PC-9 (cell line): Measurements from ENCODE around the gene ISG15. TPM values are rescaled to one million over a fixed set of nuclear protein-coding genes. Genes with fewer than 3 reads are reported as not detected.

Experiments
- BruUV-seq: library from RNA; stranded (reverse); fragments of 400-500 nt; replicated peaks from 2 replicates; lab custom pipeline; 2021; lab: Mats Ljungman, UMichigan
- CTCF ChIA-PET: fragments of 300-600 bp; sonication (Branson Sonifier 250); formaldehyde crosslinking; loops from one replicate; lab custom pipeline; 2022; ENCODE audit warnings: antibody characterized with exemption; lab: Charles Lee
- POLR2A ChIA-PET: fragments of 300-600 bp; sonication (Branson Sonifier 250); formaldehyde crosslinking; loops from one replicate; lab custom pipeline; 2022; ENCODE audit warnings: antibody characterized with exemption; ENCODE audit not compliant: unreplicated experiment; lab: Charles Lee
- DNase-seq, 2 experiments: peaks; one replicate each; pipeline versions ENCODE4 v3.0.0 to v3.0.0-alpha.2; 2015 to 2022; ENCODE audit warnings: mixed read lengths in 1 of 2
- H2AFZ ChIP-seq: fragments of 200-600 bp; sonication (generic); 2 replicates; pipeline ENCODE4 v1.8.1; 2017; ENCODE audit warnings: antibody characterized with exemption
- H3F3A ChIP-seq: fragments of 200-600 bp; sonication (generic); 2 replicates; pipeline ENCODE4 v1.8.1; 2017; ENCODE audit warnings: antibody characterized with exemption, mild to moderate bottlenecking, low read depth; ENCODE audit not compliant: insufficient read depth
- H3K27ac ChIP-seq: fragments of 200-600 bp; sonication (generic); 2 replicates; pipeline ENCODE4 v1.6.1; 2016; ENCODE audit warnings: mixed run types
- H3K27me3 ChIP-seq: fragments of 200-600 bp; sonication (generic); 2 replicates; pipeline ENCODE4 v1.6.1; 2016; ENCODE audit warnings: low read depth, mixed run types; ENCODE audit not compliant: insufficient read depth
- H3K36me3 ChIP-seq: fragments of 200-600 bp; sonication (generic); 2 replicates; pipeline ENCODE4 v1.6.1; 2016; ENCODE audit warnings: low read depth, mixed run types
- H3K4me1 ChIP-seq: fragments of 200-600 bp; sonication (generic); replicated peaks from 2 replicates; pipeline ENCODE4 v1.6.1; 2016; ENCODE audit warnings: mixed run types; ENCODE audit not compliant: insufficient read depth
- H3K4me2 ChIP-seq: fragments of 200-600 bp; sonication (generic); 2 replicates; pipeline ENCODE4 v1.6.1; 2017; ENCODE audit warnings: mixed run types
- H3K4me3 ChIP-seq: fragments of 200-600 bp; sonication (generic); 2 replicates; pipeline ENCODE4 v1.6.1; 2016; ENCODE audit warnings: mixed run types
- H3K79me2 ChIP-seq: fragments of 200-600 bp; sonication (generic); 2 replicates; pipeline ENCODE4 v1.6.1; 2017; ENCODE audit warnings: low read depth, mixed run types
- H3K9me2 ChIP-seq: fragments of 200-600 bp; sonication (generic); 2 replicates; pipeline ENCODE4 v1.8.1; 2017; ENCODE audit warnings: mild to moderate bottlenecking; ENCODE audit not compliant: insufficient read depth
- H3K9me3 ChIP-seq: fragments of 200-600 bp; sonication (generic); 2 replicates; pipeline ENCODE4 v1.8.1; 2016; ENCODE audit warnings: low read depth; ENCODE audit not compliant: insufficient read depth
- H4K20me1 ChIP-seq: fragments of 200-600 bp; sonication (generic); 2 replicates; pipeline ENCODE4 v1.8.1; 2017; ENCODE audit not compliant: insufficient read depth
- EZH2 ChIP-seq: fragments of 200-600 bp; sonication (generic); IDR thresholded peaks from 2 replicates; pipeline ENCODE4 v1.8.0; 2017; ENCODE audit warnings: antibody characterized with exemption, low read depth
- intact Hi-C: fragments of 100-400 bp; cut with micrococcal nuclease; formaldehyde crosslinking; loops from one replicate; pipeline ENCODE4 v1.10.0; 2022; ENCODE audit not compliant: unreplicated experiment
- total RNA-seq: library from RNA; stranded (reverse); gene quantifications from 2 replicates; pipeline ENCODE4 v1.2.3, GENCODE V29; 2021
- TF ChIP-seq, protein P1 (sequence below): fragments of 200-600 bp; sonication (generic); conservative IDR thresholded peaks from 2 replicates; pipeline ENCODE4 v1.6.1; 2017; ENCODE audit warnings: mixed run types, antibody characterized with exemption, mild to moderate bottlenecking, moderate library complexity

Gene ISG15
- total RNA-seq, 1 experiment from 2014 or later, result 20.9 TPM

DNA sequence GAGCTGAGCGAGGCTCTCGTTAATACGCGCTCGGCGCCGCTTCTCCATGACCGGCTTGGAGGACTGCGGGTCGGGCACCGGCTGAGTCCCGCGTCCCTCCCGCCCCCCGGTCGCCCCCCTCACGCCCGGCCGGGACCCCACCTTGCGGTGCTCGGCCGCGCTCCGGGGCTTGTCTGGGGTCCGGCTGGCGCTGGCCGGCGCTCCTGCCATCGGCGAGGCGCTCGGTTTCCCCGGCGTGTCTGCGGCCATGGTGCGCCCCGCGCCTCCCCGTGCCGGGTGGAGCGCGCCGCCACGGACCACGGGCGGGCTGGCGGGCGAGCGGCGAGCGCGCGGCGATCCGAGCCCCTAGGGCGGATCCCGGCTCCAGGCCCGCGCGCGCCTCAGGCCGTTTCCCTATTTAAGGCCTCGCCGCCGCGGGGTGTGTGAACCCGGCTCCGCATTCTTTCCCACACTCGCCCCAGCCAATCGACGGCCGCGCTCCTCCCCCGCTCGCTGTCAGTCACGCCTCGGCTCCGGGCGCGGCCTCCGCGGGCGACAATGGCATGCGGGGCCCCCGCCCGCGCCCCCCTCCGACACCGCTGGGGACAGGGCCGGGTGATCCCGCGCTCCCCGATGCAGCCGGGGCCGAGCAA, 13.5 kb upstream of the ISG15 start, which contains the start of gene HES4:
Gene HES4 (minus strand): TSS at position 373 of the 632 bp plus-strand sequence. CDS start 124 bp downstream, at position 249.
- Histone ChIP-seq H3K79me2 (peaks cover 30% of the 10 kb centered on the region), H2AFZ (peak within 1 kb of the TSS; percentile 64; the same call in 1 of the 2 replicates), H3K36me3 (no peaks in the 10 kb centered on the region), H4K20me1 (peaks cover 17% of the 10 kb centered on the region), H3K4me2 (peak within 1 kb of the TSS; percentile 89), H3F3A (peaks cover 33% of the 10 kb centered on the region; the same call in 1 of the 2 replicates), H3K4me3 (peak within 1 kb of the TSS; percentile 97), H3K9me3 (no peaks in the 10 kb centered on the region), H3K27me3 (no peaks in the 10 kb centered on the region), H3K27ac (peak within 1 kb of the TSS; percentile 100), H3K4me1 (no peaks in the 10 kb centered on the region), H3K9me2 (no peaks in the 10 kb centered on the region)
- intact Hi-C loops, result loop anchor here (1.0 to 10.0 kb wide), 3 partner anchors 17 to 305 kb away; partner anchors contain the start of genes ACAP3, PUSL1 and RNF223
- TF ChIP-seq, protein P1, sequence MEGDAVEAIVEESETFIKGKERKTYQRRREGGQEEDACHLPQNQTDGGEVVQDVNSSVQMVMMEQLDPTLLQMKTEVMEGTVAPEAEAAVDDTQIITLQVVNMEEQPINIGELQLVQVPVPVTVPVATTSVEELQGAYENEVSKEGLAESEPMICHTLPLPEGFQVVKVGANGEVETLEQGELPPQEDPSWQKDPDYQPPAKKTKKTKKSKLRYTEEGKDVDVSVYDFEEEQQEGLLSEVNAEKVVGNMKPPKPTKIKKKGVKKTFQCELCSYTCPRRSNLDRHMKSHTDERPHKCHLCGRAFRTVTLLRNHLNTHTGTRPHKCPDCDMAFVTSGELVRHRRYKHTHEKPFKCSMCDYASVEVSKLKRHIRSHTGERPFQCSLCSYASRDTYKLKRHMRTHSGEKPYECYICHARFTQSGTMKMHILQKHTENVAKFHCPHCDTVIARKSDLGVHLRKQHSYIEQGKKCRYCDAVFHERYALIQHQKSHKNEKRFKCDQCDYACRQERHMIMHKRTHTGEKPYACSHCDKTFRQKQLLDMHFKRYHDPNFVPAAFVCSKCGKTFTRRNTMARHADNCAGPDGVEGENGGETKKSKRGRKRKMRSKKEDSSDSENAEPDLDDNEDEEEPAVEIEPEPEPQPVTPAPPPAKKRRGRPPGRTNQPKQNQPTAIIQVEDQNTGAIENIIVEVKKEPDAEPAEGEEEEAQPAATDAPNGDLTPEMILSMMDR, result no peak
- TF ChIP-seq EZH2, result no peak
- DNase-seq, result peak; percentile 78 to 94
- ChIA-PET POLR2A (interaction anchor here (0.7 to 1.0 kb wide), 2 partner anchors 14 to 74 kb away, joined by 5 read pairs; partner anchors contain the start of genes ISG15 and RNF223), CTCF (no interaction called here)
- no TSS peak for BruUV-seq

DNA sequence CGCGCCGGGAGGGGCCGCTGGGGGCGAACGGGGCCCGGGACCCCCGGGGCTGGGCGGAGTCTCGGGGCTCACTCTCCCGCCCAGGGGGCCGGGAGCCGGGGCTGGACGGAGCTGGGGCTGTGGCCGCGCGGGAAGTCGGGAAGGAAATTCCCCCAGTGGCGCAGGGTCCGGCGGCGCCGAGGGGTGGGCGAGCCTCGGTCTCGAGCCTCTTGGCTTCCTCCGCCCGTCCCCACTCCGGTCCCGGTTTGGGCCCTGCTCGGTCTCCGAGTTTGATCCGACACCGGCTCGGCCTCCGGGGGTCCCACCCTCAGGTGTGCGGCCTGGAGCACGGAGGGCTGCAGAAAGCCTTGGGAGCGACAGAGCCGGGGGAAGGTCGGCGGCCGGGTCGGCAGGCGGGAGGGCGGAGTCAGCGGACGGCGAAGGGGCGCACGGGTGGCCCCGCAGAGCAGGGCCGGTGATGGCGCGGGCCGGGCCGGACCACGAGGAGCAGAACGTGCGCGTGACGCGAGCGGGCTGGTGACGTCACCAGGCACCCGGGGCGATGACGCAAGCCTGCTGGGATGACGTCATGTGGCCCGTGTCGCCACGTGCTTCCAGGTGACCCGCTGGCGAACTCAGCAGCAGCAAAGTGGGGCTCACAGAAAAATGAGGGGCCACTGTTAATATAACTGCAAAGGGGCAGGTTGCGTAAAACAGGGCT, 12.8 kb upstream of the ISG15 start:
- H2AFZ ChIP-seq, result 0 out of 2 replicates have a peak overlapping the region, but pooled peaks have one; percentile 64
- CTCF ChIA-PET, result no interaction called here
- peak; percentile 68 to 87 for DNase-seq

More for the DNA sequence above, 12.8 kb upstream of the ISG15 start:
- H3K9me3 ChIP-seq, result no peaks in the 10 kb centered on the region
- H3F3A ChIP-seq, result peaks cover 28% of the 10 kb centered on the region; the same call in 1 of the 2 replicates
- H4K20me1 ChIP-seq, result peaks cover 17% of the 10 kb centered on the region
- POLR2A ChIA-PET, result interaction anchor here (0.7 to 1.0 kb wide), 2 partner anchors 13 to 73 kb away, joined by 5 read pairs; partner anchors contain the start of genes ISG15 and RNF223
- no peak for TF ChIP-seq EZH2
- TF ChIP-seq, protein P1, result no peak
- peak overlapping the region; percentile 100 for H3K27ac ChIP-seq
- peaks cover 30% of the 10 kb centered on the region for H3K79me2 ChIP-seq
- TSS peak; percentile 44 for BruUV-seq
- H3K4me1 ChIP-seq, result peaks cover under 1% of the 10 kb centered on the region; the same call in 1 of the 2 replicates
- H3K36me3 ChIP-seq, result no peaks in the 10 kb centered on the region
- peak overlapping the region; percentile 89 for H3K4me2 ChIP-seq
- H3K9me2 ChIP-seq, result no peaks in the 10 kb centered on the region
- H3K4me3 ChIP-seq, result peak overlapping the region; percentile 97
- intact Hi-C loops, result loop anchor here (1.0 to 10.0 kb wide), 3 partner anchors 13 to 304 kb away; partner anchors contain the start of genes ACAP3, ISG15, PUSL1 and RNF223
- H3K27me3 ChIP-seq, result no peaks in the 10 kb centered on the region
